GM19351 (cell line): ENCODE results near the gene DSCAM.

Experiments
- ATAC-seq: cut with Tn5 transposase; IDR thresholded peaks from one replicate; pipeline ENCODE4 v1.9.1; 2021; ENCODE audit warnings: mild to moderate bottlenecking, moderate library complexity; ENCODE audit not compliant: unreplicated experiment

The DSCAM gene

GRCh38 chr21:40788635-40789034, 58.3 kb downstream of the DSCAM start:
- ATAC-seq: no peak

- no peak for ATAC-seq
Observed at GRCh38 chr21:40783404-40783803, 63.6 kb downstream of the DSCAM start.

- no peak for ATAC-seq
Observed at GRCh38 chr21:40770435-40771055, 76.4 kb downstream of the DSCAM start.

GRCh38 chr21:40769231-40769630, 77.7 kb downstream of the DSCAM start:
- ATAC-seq: no peak

GRCh38 chr21:40768056-40768455, 78.9 kb downstream of the DSCAM start:
- ATAC-seq: no peak

GRCh38 chr21:40766381-40766780, 80.6 kb downstream of the DSCAM start:
- ATAC-seq: no peak

- no peak for ATAC-seq
Observed at GRCh38 chr21:40765811-40766210, 81.1 kb downstream of the DSCAM start.

GRCh38 chr21:40760821-40761220, 86.1 kb downstream of the DSCAM start:
- ATAC-seq: no peak

GRCh38 chr21:40759061-40759460, 87.9 kb downstream of the DSCAM start:
- ATAC-seq: no peak

GRCh38 chr21:40757366-40757765, 89.6 kb downstream of the DSCAM start:
- ATAC-seq: no peak

- no peak for ATAC-seq
Observed at GRCh38 chr21:40754466-40754865, 92.5 kb downstream of the DSCAM start.

GRCh38 chr21:40753756-40754155, 93.2 kb downstream of the DSCAM start:
- ATAC-seq: no peak

- no peak for ATAC-seq
Observed at GRCh38 chr21:40752125-40752524, 94.8 kb downstream of the DSCAM start.

GRCh38 chr21:40751221-40751620, 95.7 kb downstream of the DSCAM start:
- ATAC-seq: no peak

- ATAC-seq: no peak
Observed at GRCh38 chr21:40736145-40736544, 110.8 kb downstream of the DSCAM start.

GRCh38 chr21:40733024-40733397, 113.9 kb downstream of the DSCAM start:
- ATAC-seq: no peak

- ATAC-seq: no peak
Observed at GRCh38 chr21:40732253-40733023, 114.5 kb downstream of the DSCAM start.

- ATAC-seq: no peak
Observed at GRCh38 chr21:40731206-40731605, 115.8 kb downstream of the DSCAM start.

GRCh38 chr21:40730426-40730800, 116.5 kb downstream of the DSCAM start:
- no peak for ATAC-seq

- no peak for ATAC-seq
Observed at GRCh38 chr21:40729761-40730425, 117.1 kb downstream of the DSCAM start.

- no peak for ATAC-seq
Observed at GRCh38 chr21:40723966-40724365, 123.0 kb downstream of the DSCAM start.

- no peak for ATAC-seq
Observed at GRCh38 chr21:40723317-40723716, 123.6 kb downstream of the DSCAM start.
